GM12875 (cell line): ENCODE measurements around the gene ATP8B1.

Source experiments
- H3K4me3 ChIP-seq: one replicate; pipeline ENCODE4 v1.5.1; 2011; ENCODE audit warnings: low read depth, low read length, control low read depth
- TF ChIP-seq, protein P1 (sequence below): IDR thresholded peaks from 2 replicates; pipeline ENCODE4 v1.5.1; 2011; ENCODE audit warnings: low read depth, mild to moderate bottlenecking, control low read depth, inconsistent platforms, low read length, moderate library complexity, borderline replicate concordance; ENCODE audit not compliant: insufficient read depth

ATP8B1 gene

DNA sequence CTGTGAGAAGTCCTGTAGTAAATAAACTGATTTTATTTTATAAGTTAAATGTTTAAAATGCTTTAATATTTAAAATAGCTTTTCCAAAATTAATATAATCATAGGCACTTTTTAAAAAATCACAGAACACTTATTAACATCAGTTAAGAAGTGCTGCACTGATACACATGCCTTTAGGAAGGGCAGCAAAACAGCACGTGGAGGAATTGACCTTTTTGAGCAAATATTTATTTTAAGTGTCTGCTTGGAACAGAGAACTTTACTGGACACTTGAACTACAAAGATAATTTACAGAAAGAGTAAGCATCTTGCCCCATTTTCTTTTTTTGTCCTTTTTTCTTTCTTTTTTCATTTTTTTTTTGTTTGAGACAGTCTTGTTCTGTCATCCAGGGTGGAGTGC lies 93.8 kb downstream of the ATP8B1 start:
- TF ChIP-seq, protein P1, sequence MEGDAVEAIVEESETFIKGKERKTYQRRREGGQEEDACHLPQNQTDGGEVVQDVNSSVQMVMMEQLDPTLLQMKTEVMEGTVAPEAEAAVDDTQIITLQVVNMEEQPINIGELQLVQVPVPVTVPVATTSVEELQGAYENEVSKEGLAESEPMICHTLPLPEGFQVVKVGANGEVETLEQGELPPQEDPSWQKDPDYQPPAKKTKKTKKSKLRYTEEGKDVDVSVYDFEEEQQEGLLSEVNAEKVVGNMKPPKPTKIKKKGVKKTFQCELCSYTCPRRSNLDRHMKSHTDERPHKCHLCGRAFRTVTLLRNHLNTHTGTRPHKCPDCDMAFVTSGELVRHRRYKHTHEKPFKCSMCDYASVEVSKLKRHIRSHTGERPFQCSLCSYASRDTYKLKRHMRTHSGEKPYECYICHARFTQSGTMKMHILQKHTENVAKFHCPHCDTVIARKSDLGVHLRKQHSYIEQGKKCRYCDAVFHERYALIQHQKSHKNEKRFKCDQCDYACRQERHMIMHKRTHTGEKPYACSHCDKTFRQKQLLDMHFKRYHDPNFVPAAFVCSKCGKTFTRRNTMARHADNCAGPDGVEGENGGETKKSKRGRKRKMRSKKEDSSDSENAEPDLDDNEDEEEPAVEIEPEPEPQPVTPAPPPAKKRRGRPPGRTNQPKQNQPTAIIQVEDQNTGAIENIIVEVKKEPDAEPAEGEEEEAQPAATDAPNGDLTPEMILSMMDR = no peak
- no peak overlapping the region for H3K4me3 ChIP-seq

DNA sequence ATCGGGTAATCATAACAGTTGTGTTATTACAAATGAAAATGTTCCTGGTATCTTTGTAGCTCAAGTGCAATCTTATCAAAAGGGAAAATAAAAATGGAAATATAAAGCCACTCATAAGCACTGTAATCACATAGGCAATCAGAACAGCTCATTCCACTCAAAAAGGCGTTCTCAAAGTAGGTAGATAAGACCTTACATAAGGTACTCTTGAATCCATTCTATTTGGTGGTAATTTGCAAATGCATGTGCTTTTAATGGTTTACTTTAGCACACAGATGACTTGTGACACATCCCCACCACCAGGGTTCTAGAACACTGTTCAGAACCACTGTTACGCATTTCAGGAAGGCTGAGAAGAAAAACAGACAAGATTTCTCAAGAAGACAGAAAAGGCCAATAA lies 94.8 kb downstream of the ATP8B1 start:
- TF ChIP-seq, protein P1 = no peak
- no peak overlapping the region for H3K4me3 ChIP-seq

DNA sequence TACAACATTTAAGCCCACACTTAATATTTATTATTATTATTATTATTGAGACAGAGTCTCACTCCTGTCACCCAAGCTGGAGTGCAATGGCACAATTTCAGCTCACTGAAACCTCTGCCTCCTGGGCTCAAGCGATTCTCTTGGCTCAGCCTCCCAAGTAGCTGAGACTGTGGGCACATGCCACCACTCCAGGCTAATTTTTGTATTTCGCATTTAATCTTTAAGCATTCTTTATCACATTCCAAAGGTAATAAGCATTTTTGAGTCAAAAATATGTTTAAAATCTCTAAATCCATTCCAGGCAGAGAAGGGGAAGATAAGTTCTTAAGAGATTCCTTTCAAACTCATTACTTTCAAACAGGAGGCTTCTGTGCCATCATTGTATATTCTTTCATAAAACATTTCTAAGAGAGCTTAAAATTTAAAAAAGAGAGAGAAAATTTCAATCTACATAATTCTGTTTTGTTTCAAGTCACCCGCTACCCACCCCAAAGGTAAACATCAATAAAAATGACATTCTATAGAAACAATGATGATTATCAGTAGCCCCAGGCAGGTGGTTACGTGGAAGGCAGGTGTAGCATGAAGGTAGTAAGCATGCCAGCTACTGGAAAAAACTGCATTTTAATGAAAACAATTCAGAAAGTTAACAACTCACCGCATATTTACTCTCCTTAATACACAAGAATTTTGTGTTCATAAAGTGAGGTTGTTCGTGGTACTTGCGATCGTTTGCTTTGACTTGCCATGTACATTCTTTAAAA lies 97.1 kb downstream of the ATP8B1 start:
- TF ChIP-seq, protein P1 = no peak
- H3K4me3 ChIP-seq = no peak overlapping the region

DNA sequence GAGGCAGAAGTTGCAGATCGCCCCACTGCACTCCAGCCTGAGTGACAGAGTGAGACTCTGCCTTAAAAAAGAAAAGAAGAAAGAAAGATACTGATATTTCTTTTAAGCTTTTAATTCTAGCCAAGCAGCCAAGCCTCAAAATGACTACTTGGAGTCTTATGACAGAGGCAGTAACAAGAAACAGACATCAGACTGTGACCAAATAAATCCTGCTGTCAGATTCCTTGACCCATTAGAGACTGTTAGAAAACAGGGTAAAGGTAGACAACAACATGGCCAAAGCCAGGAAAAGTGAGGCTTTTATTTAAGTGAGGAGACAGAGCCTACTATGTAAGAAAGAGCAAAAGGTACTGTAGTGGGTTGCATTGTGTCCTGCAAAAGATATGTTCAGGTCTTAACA lies 98.1 kb downstream of the ATP8B1 start:
- no peak overlapping the region for H3K4me3 ChIP-seq
- TF ChIP-seq, protein P1 = no peak

DNA sequence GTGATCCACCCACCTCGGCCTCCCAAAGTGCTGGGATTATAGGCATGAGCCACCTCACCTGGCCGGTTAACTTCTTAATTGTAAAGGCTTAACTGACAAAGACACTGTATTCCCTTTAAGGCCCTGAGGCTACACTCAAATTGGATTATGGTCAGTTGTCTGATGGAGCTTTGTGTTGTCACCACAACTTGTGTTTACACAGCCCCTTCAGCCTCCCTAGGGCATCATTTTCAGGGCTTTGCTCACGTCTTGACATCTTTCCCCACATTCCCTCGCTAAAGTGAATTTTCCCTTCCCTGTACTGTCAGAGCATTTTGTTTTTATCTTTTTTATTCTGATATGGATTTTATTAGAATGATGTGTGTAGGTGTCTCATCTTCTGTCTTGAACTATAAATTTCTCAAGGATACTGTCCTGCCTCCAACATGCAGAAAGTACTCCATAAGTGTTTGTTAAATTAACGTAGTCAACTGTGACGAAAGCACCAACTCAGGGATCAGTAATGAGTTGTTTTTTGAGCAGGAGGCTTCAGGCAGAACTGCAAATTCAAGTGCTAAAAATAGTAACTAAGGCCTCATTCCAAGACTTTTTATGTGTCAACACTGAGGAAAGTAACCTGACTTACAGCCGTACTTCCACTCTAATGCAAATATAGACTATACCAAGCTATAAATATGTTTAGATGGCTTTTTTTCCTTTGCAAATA lies 104.4 kb downstream of the ATP8B1 start:
- no peak overlapping the region for H3K4me3 ChIP-seq
- TF ChIP-seq, protein P1 = no peak

DNA sequence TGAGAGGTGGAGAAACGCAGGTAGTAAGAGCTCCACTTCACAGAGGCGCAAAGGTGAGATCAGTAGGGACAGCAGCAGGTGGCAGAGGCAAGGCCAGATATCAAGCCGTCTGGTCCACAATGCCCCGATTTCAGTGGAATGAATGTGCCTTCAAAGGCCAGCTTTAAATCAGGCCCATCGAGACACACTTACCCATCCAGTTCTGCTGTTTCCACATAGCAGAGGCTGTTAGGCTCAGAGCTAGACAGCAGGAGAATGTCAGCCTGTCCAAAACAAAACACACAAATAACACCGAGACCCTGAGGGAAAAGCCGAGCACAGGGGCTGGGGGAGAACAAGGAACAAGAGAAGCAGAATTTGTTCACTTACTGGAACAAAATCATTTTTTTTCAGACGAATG lies 105.7 kb downstream of the ATP8B1 start:
- no peak overlapping the region for H3K4me3 ChIP-seq
- TF ChIP-seq, protein P1 = no peak

DNA sequence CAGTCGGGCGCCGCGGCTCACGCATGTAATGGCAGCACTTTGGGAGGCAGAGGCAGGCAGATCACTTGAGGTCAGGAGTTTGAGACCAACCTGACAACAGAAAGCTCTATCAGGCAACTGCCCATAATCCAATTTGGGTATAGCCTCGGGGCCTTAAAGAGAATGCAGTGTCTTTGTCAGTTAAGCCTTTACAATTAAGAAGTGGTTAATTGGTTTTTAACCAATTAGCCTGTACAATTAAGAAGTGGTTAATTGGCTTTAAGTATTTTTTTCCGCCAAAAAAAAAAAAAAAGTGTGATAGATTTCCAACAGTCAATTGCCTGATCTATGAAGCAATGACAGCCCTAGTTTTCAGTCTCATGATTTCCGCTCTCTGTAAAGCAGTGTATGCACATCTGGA lies 106.8 kb downstream of the ATP8B1 start:
- TF ChIP-seq, protein P1 = no peak
- H3K4me3 ChIP-seq = no peak overlapping the region
